HS-5 (cell line): ENCODE results near the gene TBC1D22A.
"Not testable (repeated sequence)": the region's sequence is repeated elsewhere in the genome, so short reads cannot be mapped to it uniquely, and the experiment has no call there.

Experiments
- DNase-seq: peaks from one replicate; pipeline ENCODE4 v3.0.0-alpha.2; 2012; ENCODE audit warnings: low read depth

TBC1D22A gene

DNA sequence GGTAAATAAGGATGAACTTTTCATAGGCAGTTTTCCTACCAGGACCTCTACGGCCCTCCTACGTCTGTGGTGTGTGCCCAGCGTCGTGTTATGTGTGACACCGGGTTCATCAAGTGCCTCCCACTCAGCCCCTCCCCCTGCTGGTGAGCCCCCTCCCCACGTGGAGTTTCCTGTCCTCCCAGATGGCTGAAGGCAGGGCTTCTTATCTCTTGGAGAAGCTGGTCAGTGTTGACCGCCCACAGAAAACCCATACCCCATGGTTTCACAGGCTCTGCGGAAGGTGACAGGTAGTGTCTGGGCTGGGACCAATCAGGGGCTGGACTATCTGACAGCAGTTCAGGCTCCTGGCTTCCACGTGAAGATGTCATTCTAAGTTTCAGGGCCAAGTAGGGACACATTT lies 393.5 kb downstream of the TBC1D22A start:
- DNase-seq = no peak

DNA sequence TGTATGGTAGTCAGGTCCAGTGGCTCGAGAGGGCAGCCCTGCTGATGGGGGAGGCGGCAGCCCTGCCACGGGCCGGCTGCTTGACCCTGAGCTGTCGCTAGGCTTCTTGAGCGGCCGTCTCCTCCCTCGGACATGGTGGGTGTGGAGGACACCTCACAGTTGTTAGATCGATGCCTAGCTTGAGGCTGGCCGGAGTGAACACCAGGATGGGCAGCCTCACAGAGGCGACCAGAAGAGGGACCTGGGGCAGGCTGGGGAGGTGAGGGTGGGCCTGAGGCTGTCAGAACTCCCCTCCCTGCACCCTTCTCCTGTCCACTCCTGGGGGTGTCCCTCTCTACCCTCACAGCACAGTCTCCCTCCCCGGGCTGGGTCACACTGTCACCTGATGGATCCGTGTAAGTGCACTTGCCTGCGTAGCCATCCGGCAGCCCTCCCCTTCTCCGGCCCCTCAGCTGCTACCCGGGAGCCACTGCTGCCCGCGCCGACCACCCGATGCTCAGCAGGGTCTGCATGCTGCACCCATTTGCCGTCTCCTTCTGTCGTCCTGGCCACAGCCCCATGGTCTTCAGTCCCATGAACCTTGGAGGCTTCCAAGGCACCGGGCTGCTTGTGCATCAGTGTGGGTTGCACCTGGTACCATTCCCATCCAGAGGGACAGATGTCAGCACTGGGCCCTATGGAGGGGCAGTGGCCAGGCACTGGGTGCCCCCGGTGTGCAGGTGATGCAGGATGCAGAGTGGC lies 394.1 kb downstream of the TBC1D22A start:
- DNase-seq = no peak

DNA sequence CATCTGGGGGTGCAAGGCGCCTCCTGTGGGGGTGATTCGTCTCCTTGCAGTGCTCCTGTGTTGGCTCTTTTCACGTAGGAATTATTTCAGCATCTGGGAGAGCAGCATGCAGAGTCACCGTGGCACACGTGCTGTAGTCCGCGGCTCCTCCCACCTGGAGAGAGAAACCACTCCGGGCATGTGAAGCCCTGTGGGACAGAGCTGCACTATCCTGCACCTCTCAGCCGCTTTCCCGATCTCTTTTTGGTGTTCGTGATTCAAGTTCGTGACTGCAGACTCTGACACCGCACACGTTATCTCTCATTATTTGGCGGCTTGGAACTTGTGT lies 394.6 kb downstream of the TBC1D22A start:
- no peak for DNase-seq

DNA sequence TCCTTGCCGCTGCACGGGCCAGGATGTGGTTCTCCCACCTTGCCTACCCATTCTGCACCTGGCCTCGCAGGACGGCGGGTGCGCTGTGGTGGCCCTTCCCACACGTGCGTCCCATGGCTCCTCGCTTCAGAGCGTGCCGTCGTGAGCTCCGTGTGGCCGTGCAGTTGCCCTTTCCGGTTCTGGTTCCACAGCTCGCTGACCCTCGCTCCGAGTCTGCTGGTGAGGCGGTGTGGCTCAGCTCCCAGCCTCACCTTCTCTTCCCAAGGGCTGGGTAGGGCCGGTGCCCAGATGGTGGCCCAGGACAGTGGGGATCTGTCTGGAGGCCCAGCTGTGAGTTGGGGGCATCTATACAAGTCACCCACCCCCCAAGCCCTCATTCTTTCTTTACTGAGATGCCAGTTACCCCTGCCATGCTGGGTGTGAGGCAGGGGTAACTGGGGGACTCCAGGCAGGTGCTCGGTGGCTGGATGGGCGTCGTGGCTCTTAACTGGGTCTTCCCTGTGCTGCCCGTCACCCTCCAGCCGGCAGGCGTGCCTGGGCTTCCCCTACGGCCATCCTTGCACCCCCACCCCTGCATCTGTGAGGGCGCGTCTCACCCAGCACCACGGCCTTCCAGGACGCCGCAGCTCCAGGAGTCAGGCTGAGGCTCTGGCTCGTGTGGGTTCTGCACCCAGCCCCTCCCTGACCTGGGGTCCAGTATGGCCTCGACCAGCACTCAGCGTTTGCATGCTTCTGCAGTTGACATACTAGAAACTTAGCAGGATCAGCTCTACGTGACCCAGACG lies 395.2 kb downstream of the TBC1D22A start:
- no peak for DNase-seq

DNA sequence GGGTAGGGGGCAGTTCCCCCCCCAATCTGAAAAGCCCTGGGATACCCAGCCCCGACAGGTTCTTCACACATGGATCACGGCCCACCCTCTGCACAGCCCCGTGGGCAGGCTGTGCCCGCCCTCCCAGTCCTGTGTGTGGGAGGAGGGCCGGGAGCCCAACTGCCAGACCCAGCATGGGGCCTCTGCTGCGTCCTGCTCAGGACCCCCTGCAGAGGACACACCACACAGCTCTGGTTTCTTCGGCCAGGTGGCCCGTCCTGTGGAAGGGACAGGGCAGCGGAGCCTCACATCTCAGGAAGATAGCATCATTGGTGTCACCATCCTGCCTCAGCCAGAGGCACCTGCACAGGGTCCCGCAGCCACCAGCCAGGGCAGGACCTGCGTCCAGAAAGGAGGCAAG lies 396.0 kb downstream of the TBC1D22A start:
- DNase-seq = no peak

DNA sequence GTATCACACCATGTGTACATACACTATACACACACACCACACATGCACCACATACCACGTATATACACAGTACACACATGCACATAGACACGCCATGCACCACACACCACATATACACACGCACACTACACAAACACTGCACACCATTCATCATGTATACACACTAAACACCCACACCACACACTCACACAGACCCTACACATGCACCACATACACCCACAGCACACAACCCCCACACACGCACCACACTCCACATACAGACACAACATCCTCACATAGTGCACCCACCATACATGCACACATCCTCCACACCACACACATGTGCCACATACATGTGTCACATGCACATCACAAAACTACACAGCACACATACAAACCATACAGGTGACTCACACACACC lies 397.1 kb downstream of the TBC1D22A start:
- DNase-seq = no peak

DNA sequence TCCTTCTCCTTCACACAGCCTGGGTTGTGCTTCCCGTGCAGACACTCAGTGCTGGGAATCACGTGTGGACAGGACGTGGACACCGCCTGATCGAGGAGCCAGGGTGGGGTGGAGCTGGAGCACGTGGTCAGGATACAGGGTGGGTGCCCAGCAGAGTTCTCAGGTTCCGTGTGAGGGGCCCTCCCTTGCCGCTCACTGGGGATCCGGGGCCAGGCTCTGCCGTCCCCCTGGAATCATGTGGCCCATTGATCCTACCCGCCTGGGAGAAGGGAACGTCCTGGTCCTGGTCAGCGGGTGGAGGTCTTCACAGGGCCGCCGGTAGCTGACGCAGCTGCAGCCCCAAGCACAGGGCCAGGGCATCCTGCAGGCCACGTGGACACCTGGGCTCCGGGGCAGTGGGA lies 397.7 kb downstream of the TBC1D22A start:
- no peak for DNase-seq

DNA sequence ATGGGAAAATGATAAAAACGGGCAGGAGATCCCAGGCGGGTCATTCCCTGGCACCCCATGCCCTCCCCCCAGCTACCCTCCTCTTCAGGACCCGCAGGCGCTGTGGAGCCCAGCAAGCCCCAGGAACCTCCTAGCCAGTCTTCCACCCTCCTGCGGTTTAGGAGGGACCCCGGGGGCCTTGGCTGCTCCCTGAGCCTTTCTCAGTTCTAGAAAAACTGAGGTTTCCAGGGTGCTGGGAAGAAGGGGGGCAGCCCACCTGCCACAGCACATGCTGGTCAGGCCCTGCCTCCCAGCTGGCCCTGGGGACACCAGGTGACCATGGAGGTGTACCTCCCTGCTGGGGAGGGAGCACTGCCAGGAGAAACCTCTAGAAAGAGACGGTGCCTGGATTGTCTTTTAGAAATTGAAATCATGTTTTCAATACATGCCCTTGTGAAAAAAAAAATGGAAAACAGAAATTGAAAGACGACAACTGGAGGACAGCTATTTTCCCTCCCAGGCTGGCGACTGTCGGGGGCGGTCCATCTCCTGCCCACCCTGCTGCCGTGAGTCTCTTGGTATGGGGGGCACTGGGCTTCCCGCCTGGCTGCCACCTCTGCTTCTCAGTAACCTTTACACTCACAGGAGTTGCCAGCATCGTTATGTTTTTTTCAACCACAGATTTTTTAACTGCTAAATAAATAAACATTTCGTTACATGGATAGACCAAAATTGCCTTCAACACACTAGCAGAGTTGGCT lies 398.5 kb downstream of the TBC1D22A start:
- no peak for DNase-seq

DNA sequence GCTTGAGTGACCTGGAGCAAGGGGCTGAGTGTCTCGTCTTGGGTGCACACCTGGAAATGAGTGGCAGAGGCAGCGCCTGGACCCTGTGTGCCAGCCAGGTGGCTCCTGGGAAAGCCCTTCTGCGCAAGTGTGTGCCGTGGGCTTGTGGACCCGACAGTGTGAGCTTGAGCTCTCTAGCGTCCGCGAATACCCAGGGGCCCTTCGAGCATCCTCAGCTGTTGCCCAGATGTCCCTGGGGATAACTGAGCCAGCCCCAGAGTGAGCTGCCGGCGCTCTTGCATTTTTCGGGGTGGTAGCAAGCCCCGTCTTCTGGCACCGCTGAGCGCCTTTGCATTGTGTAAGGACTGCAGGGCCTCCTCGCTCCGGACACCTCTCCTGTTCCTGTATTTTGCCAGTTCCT lies 399.2 kb downstream of the TBC1D22A start:
- no peak for DNase-seq

DNA sequence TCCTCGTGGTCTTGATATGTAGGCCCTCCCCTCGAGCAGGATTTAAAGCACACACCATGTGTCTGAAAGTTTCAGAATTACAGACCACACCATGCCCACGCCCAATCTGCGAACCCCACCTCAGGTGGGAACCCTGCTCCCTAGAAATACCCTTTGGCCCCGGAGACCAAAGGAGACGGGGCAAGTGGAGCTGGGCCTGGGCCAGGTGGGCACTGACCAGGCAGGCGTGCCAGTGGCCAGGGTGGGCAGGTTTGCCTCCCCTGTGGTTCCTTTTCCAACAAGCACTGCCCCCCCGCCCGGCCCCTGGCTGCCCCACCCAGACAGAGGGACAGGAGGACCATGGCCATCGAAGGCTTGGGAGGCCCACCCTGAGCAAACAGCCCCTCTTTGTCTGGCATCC lies 400.4 kb downstream of the TBC1D22A start:
- DNase-seq = no peak

DNA sequence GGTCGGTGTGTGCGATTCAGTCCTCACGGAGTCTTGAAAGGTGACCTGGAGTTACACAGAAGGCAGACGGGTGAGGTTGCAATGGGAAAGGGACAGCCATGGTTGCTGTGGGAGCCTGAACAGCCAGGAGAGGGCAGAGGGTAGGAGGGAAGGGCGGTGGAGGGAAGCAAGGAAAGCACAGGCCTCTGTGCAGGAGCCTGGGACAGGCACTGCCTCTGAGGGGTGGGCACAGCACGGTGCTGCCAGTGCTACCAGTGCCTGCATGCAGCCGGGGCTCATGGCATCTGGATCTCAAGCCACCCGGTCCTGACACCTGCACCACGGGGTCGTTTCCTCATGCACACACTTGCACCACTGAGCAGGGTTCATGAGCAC lies 401.0 kb downstream of the TBC1D22A start:
- no peak for DNase-seq

DNA sequence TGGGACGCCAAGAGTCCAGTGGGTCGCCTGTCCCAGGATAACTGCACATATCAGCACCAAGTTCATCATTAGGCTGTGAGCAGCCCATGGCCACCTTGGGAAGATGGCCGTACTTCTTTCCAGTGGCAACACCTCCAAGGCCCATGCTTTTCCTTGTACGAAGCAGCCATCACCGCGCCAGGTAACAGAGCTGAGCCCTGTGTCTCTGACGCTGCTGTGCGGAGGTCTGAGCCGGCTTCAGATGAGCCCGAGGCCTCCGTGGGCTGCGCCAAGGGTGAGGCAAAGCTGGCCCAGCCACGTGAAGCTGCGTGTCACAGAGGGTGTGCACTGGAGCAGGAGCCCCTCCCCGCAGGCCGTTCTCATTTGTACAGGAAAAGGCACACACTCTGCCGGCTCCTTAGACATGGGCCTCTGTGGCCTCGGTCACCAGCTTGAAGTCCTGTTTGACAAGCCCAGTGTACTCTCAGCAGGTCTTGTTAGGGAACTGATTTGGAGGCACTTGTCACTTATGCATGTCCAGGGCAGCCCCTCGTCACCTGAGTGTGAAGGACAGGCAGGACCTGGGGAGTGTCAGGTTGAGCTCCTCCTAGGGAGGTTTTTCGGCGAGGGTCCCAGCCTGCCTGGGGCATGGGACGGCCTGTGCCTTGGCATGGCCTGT lies 401.5 kb downstream of the TBC1D22A start:
- no peak for DNase-seq

DNA sequence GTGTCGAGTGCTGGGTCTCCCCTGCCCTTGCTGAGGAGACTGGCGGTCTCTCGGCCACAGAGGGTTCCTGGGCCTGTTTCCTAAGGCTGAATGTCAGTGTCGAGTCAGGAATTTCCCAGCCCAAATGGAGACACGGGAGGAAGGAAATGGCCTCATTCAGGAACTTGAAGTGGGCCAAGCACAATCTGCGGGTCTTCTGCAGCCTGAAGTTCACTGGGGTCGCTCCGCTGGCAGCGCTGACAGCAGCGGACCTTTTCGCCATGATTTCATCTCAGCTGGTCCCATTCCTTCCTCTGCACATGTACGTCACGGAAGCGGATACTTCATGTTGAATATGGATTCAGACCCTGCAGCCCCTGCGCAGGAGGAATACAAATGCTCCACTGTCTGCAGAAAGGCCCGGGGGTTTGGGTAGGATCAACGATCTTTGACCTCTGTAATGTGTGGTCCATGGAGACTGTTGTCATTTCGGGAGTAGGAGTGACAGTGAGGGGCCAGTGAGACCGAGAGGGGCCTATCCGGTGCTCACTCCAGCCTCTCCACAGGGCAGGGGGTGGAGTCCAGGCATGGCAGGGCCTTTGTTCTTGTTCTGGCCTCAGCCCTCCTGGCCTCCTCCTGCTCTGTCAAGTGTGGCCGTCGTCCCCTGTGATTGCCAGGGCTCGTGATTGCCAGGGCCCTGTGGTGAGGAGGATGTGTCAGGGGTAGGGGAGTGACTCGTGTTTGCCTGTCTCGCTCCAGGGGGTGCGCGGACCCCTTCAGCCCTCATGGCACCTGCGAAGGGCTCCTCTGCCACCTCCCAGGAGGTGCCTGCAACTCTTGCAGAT lies 402.3 kb downstream of the TBC1D22A start:
- DNase-seq = no peak

DNA sequence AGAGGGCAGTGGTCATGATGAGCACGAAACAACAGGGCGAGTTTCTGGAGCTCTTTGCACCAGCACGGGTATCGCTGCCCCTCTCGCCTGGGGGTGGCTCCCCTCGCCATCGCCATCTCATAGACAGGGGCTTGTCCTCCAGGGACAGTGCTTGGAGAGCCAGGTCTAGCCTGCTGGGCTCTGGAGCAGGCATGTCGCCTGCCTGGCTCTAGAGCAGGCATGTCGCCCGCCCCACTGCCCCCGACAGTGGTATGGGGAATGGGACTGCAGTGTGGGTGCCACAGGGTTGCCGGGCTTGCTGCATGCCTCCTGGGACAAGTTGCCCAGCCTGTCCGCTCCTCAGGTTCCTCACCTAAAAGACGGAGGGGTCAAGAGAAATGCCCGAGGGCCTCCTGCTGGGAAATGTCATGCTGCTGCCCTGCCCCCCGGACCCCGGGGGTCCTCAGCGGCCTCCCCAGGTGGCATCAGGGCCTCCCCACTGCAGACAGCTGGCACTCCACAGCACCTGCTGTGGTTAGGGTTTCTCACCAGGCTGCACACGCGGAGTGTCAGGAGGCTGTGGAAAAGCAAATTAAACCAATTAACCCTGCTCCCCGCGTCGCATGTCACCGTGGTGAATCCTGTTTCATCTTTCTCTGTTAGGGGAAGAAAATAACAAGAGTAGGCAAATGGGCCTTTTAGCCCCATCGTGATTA lies 403.0 kb downstream of the TBC1D22A start:
- DNase-seq = no peak

DNA sequence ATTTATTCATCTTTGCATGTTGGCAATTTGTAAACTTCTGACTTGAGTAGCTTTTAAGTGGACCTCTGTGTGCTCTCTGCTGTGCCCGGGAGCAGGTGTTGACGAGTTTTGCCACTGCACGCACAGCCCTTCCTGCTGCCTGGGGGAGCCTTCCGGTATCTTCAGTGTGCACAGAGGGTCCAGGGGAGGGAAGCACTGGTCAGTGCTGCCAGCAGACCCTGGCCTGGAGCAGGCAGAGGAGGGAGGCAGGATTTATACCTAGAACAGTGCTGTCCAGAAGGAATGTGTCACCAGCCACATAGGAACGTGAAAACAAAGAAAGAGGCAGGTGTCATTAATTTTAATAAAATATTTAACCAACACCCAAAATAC lies 403.6 kb downstream of the TBC1D22A start:
- no peak for DNase-seq

DNA sequence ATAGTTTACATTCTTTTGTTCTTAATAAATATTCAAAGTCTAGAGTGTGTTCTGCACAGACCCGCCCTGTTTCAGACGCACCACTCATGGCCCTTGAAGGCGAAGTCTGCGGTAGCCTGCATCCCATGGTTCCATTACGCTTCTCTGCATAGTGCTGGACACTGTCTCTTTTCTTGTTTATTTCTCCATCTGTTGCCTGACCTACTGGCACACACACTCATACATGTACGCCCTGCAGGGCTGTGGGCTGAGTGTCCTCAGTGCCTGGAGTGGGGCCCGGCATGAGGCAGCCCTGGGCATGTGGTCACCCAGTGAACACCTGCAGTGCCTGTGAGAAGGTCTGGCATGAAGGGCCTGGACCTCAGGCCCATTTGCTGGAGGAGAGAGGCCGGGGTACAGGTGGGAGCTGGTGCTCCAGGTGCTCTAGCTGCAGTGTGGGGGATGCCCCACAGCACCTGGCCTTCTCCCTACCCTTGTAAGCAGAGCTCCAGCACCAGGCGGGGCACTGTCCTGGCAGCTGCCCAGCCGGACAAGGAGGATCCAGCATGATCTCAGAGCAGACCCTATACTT lies 404.1 kb downstream of the TBC1D22A start:
- DNase-seq = no peak

DNA sequence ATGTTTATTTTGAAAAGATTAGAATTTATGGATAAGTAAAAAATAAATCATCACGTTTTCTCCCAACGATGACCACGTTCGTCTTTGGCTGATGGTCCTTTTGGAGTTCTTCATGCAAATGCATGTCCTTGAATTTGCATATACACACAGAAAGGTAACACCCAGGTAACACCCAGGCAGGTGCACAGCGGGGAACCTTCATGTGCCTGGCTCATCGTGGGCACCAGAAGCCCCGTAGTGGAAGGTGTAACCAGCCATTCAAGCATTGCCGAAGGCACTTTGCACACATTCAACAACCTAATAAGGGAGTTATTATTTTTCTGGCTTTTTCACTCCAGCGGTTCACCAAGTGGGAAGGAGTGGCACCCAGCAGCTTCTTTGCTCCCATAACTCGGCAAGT lies 404.6 kb downstream of the TBC1D22A start:
- DNase-seq = no peak

DNA sequence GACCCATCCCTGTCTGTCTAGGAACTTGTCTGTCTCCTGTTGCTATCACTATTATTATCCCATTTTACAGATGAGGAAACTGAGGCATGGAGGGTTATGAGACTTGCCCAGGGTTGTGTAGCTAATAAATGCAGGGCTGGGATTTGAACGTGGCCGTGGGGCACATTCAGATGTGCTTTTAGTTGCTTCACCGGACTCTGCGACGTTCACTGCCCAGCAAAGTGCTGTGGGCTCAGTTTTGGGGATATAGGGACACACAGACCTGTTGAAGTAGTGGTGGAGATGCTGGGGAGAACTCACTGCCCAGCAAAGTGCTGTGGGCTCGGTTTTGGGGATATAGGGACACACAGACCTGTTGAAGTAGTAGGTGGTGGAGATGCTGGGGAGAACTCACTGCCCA lies 405.5 kb downstream of the TBC1D22A start:
- DNase-seq = not testable (repeated sequence)

DNA sequence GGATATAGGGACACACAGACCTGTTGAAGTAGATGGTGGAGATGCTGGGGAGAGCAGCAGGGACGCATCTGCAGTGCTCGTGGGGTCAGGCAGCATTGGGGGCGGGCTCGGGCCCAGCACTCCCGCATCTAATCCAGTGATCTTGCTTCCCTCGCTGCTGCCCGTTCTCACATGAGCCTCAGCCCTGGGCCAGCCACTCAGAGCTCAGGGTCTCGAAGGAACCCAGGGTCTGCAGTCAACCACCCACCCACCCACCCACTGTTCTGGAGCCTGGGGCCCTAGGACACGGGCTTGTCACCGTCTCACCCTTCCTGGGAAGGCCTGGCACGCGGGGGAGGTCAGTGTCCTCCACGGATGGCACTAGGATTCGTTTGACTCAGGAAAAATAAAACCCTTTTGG lies 406.0 kb downstream of the TBC1D22A start:
- no peak for DNase-seq

DNA sequence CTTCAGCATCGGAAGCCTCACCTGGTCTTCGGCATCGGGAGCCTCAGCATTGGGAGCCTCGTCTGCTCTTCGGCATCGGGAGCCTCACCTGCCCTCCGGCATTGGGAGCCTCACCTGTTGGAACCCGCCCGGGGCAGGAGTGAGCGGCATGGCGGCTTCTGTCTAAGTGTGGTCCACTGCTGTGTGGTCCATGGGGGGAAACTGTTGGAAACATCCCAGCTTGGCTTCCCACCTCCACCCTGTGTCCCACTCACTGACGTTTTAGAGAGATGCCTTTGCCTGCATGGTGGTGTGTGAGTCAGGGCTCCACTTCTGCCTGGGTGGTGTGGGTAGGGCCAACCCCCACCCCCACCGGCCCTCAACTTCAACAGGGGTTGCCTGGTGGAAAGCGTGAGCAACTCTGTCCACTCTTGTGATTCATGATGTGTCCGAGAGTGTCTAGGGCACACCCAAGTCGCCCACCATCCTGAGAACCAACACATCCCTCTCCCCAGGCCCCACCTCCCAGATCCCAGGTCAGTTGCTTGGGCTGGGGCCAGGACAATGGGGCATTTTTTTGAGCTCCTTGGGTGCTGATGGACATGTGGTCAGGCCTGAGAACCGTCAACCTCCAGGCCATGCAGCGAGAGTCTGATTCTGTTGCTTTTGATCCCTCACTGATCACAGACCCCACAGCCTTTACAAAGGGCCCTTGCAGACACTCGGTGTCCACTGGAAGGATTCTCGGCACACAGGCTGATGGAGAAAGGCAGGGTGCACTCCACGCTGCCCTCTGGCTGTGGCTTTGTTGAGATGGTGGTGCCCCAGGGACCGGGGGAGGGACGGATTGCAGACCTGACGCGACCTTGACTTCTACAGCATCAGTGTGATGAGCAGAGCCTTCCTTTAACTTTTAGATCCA lies 406.7 kb downstream of the TBC1D22A start:
- no peak for DNase-seq
